HepG2 (cell line): ENCODE measurements around the gene MRPL54. TPM values are rescaled to one million over a fixed set of nuclear protein-coding genes. Genes with fewer than 3 reads are reported as not detected.

Source experiments
- ATAC-seq: fragments of 200-7000 bp; cut with Tn5 transposase; 3 replicates; pipeline ENCODE4 v1.9.1; 2020; ENCODE audit warnings: mild to moderate bottlenecking, moderate library complexity
- BruUV-seq: library from RNA; stranded (reverse); fragments of 400-500 nt; replicated peaks from 2 replicates; lab custom pipeline; 2021; lab: Mats Ljungman, UMichigan
- CTCF ChIA-PET: fragments of 300-600 bp; formaldehyde crosslinking; extraction: SDS; loops from one replicate; lab custom pipeline; 2021; ENCODE audit warnings: low total read pairs, inconsistent platforms, low intra/inter-chr PET ratio; lab: Yijun Ruan, JAX
- POLR2A ChIA-PET: fragments of 350-600 bp; sonication (Branson Sonifier 250); formaldehyde crosslinking; loops from one replicate; lab custom pipeline; 2020; ENCODE audit warnings: antibody characterized with exemption, inconsistent platforms; lab: Yijun Ruan, JAX
- DNase-seq: peaks from one replicate; pipeline ENCODE4 v3.0.0-alpha.2; 2015; ENCODE audit warnings: low spot score
- FAIRE-seq: peaks from 3 replicates; lab custom pipeline; 2011; peaks lifted over from hg19 to GRCh38; lab: Jason Lieb, UNC
- H2AFZ ChIP-seq: one replicate; pipeline ENCODE4 v1.6.1; 2011; ENCODE audit warnings: low read length, inconsistent platforms
- H3K27ac ChIP-seq: fragments of 300-600 bp; 3 replicates; pipeline ENCODE4 v1.8.0; 2011; ENCODE audit warnings: mixed run types, mild to moderate bottlenecking, mixed read lengths, low read length, inconsistent platforms; ENCODE audit not compliant: insufficient read depth; ENCODE audit errors: extremely low read length
- H3K27me3 ChIP-seq, 2 experiments: fragments of 200-600 bp in 1 of 2; 2 replicates in 1 of 2; 3 replicates in 1 of 2; pipeline versions ENCODE4 v1.6.0 to v1.8.0; 2011; ENCODE audit warnings: low read length in 2 of 2, mild to moderate bottlenecking in 2 of 2, moderate library complexity in 2 of 2, inconsistent platforms in 1 of 2; ENCODE audit not compliant: insufficient read depth in 2 of 2, control insufficient read depth in 1 of 2
- H3K36me3 ChIP-seq, 2 experiments: fragments of 200-600 bp in 1 of 2; replicated peaks in 1 of 2; 2 replicates in 1 of 2; 3 replicates in 1 of 2; pipeline versions ENCODE4 v1.5.1 to v1.8.0; 2011; ENCODE audit warnings: low read length in 2 of 2, inconsistent platforms in 1 of 2; ENCODE audit not compliant: insufficient read depth in 2 of 2, control insufficient read depth in 1 of 2
- H3K4me1 ChIP-seq: 2 replicates; pipeline ENCODE4 v1.5.1; 2012; ENCODE audit warnings: low read length, inconsistent platforms; ENCODE audit not compliant: insufficient read depth
- H3K4me2 ChIP-seq: 2 replicates; pipeline ENCODE4 v1.6.0; 2011; ENCODE audit warnings: low read depth, low read length, inconsistent platforms
- H3K4me3 ChIP-seq, 3 experiments: fragments of 200-600 bp in 1 of 3; sonication (generic), shearing (Covaris generic) in 1 of 3; replicated peaks in 1 of 3; 2 replicates each; pipeline ENCODE4 v1.5.1; 2011 to 2016; ENCODE audit warnings: low read length in 3 of 3, inconsistent platforms in 2 of 3, low read depth in 2 of 3, mild to moderate bottlenecking in 2 of 3, control low read depth in 1 of 3, mixed read lengths in 1 of 3; ENCODE audit not compliant: insufficient read depth in 1 of 3
- H3K79me2 ChIP-seq: one replicate; pipeline ENCODE4 v1.6.1; 2011; ENCODE audit warnings: low read length, inconsistent platforms; ENCODE audit not compliant: insufficient read depth
- H3K9ac ChIP-seq: 2 replicates; pipeline ENCODE4 v1.6.0; 2011; ENCODE audit warnings: mild to moderate bottlenecking, low read depth, low read length, inconsistent platforms; ENCODE audit not compliant: insufficient read depth
- H3K9me3 ChIP-seq: 2 replicates; pipeline ENCODE4 v1.5.1; 2012; ENCODE audit warnings: mild to moderate bottlenecking, low read length
- H4K20me1 ChIP-seq: 2 replicates; pipeline ENCODE4 v1.6.0; 2011; ENCODE audit warnings: inconsistent platforms, mild to moderate bottlenecking, low read length, moderate library complexity; ENCODE audit not compliant: insufficient read depth
- CAMTA2 ChIP-seq: sonication (generic); formaldehyde crosslinking; IDR thresholded peaks from 2 replicates; pipeline ENCODE4 v1.4.0; 2020; ENCODE audit warnings: mild to moderate bottlenecking, missing genetic modification reagents, borderline replicate concordance
- DRAP1 ChIP-seq: IDR thresholded peaks from 2 replicates; pipeline ENCODE4 v1.6.1; 2016; ENCODE audit warnings: missing genetic modification reagents, missing compliant biosample characterization
- ELF1 ChIP-seq: sonication (generic); formaldehyde crosslinking; IDR thresholded peaks from 2 replicates; pipeline ENCODE4 v1.4.0; 2020; ENCODE audit warnings: missing genetic modification reagents
- HMGXB4 ChIP-seq, 2 experiments: sonication (generic) in 1 of 2; formaldehyde crosslinking in 1 of 2; IDR thresholded peaks; 2 replicates each; pipeline versions ENCODE4 v1.4.0 to v1.6.1; 2018 to 2020; ENCODE audit warnings: missing genetic modification reagents in 2 of 2, borderline replicate concordance in 1 of 2, low read depth in 1 of 2, mild to moderate bottlenecking in 1 of 2, missing biosample characterization in 1 of 2
- IRF9 ChIP-seq: sonication (generic); formaldehyde crosslinking; IDR thresholded peaks from 2 replicates; pipeline ENCODE4 v1.8.0; 2022; ENCODE audit warnings: missing genetic modification reagents, mild to moderate bottlenecking, borderline replicate concordance
- MLX ChIP-seq: IDR thresholded peaks from 2 replicates; pipeline ENCODE4 v1.6.1; 2016
- NR3C1 ChIP-seq: sonication (generic); formaldehyde crosslinking; IDR thresholded peaks from 2 replicates; pipeline ENCODE4 v1.4.0; 2020; ENCODE audit warnings: missing genetic modification reagents
- PRPF4 ChIP-seq: fragments of 200-400 bp; formaldehyde crosslinking; IDR thresholded peaks from 2 replicates; pipeline ENCODE4 v1.6.1; 2016; ENCODE audit warnings: low read length, low read depth; ENCODE audit not compliant: poor library complexity, severe bottlenecking
- SALL1 ChIP-seq: sonication (generic); formaldehyde crosslinking; IDR thresholded peaks from 2 replicates; pipeline ENCODE4 v1.8.0; 2022; ENCODE audit warnings: mild to moderate bottlenecking, missing genetic modification reagents
- TCF12 ChIP-seq, 2 experiments: fragments of 450-650 bp in 1 of 2; sonication (generic) in 1 of 2; formaldehyde crosslinking in 1 of 2; IDR thresholded peaks; 2 replicates each; pipeline versions ENCODE4 v1.6.1 to v1.8.0; 2017 to 2022; ENCODE audit warnings: antibody characterized with exemption in 1 of 2, mild to moderate bottlenecking in 1 of 2, missing genetic modification reagents in 1 of 2, moderate library complexity in 1 of 2
- ZBTB34 ChIP-seq: sonication (generic); formaldehyde crosslinking; IDR thresholded peaks from 2 replicates; pipeline ENCODE4 v1.8.0; 2022; ENCODE audit warnings: mild to moderate bottlenecking, missing genetic modification reagents
- ZFP62 ChIP-seq: sonication (generic); formaldehyde crosslinking; IDR thresholded peaks from 2 replicates; pipeline ENCODE4 v1.4.0; 2020; ENCODE audit warnings: missing genetic modification reagents
- ZNF230 ChIP-seq: sonication (generic); formaldehyde crosslinking; IDR thresholded peaks from 2 replicates; pipeline ENCODE4 v1.4.0; 2020; ENCODE audit warnings: mild to moderate bottlenecking, missing genetic modification reagents
- ZNF234 ChIP-seq: sonication (generic); formaldehyde crosslinking; conservative IDR thresholded peaks from 2 replicates; pipeline ENCODE4 v1.5.1; 2020; ENCODE audit warnings: mild to moderate bottlenecking, missing genetic modification reagents
- ZNF343 ChIP-seq: sonication (generic); formaldehyde crosslinking; IDR thresholded peaks from 2 replicates; pipeline ENCODE4 v1.4.0; 2020; ENCODE audit warnings: mild to moderate bottlenecking, missing genetic modification reagents
- WGBS: methylation state at CpG from one replicate; pipeline ENCODE4 v1.1.6; 2017; ENCODE audit warnings: low lambda C conversion rate; 5-methylcytosine and 5-hydroxymethylcytosine counted together
- in situ Hi-C: cut with HindIII; loops from 2 replicates; pipeline ENCODE4 v1.10.0; 2017; ENCODE audit warnings: low pct_unique_long_range_greater_than_20kb; ENCODE audit not compliant: extremely low pct_ligation_motif_present
- intact Hi-C: fragments of 100-400 bp; cut with micrococcal nuclease; formaldehyde crosslinking; loops from one replicate; pipeline ENCODE4 v1.10.0; 2022; ENCODE audit not compliant: unreplicated experiment
- polyA plus RNA-seq, 8 experiments: library from polyadenylated mRNA; depleted of rRNA in 3 of 8; stranded (reverse) in 7 of 8; unstranded in 1 of 8; fragments of >200 nt; fragmentation: Illumina TruSeq in 4 of 8; extraction: Trizol in 4 of 8; gene quantifications; 2 replicates each; pipeline versions ENCODE4 v1.2.1 to v1.2.3, GENCODE V29; 2011 to 2016; ENCODE audit warnings: low read depth in 4 of 8, missing spikeins in 1 of 8, mixed read lengths in 1 of 8; ENCODE audit not compliant: insufficient read depth in 1 of 8
- total RNA-seq, 5 experiments: library from RNA; depleted of rRNA; stranded (reverse); fragments of >200 nt; fragmentation: Illumina TruSeq; extraction: Trizol; gene quantifications; 2 replicates each; pipeline ENCODE4 v1.2.3, GENCODE V29; 2016; ENCODE audit warnings: low read depth in 1 of 5

Gene MRPL54
- total and polyA plus RNA-seq, 2 of the 13 experiments (the other 11 are each of a cell fraction or from before 2014, with no cell fraction given), result 36.8 to 66.9 TPM

GRCh38 chr19:3740431-3740830, 22.1 kb upstream of the MRPL54 start:
- in situ Hi-C loops, result no loop called here
- H2AFZ ChIP-seq, result no peak overlapping the region
- no peak overlapping the region for H3K4me2 ChIP-seq
- 0 out of 5 replicates have a peak, but pooled peaks cover 0 to 3% of the 10 kb centered on the region in 2 experiments for H3K36me3 ChIP-seq
- BruUV-seq, result no TSS peak
- H3K9me3 ChIP-seq, result no peaks in the 10 kb centered on the region
- H3K4me1 ChIP-seq, result no peaks in the 10 kb centered on the region
- ChIA-PET POLR2A (no interaction called here), CTCF (no interaction called here)
- no peak for FAIRE-seq
- ATAC-seq, result no peak
- H3K27ac ChIP-seq, result no peak overlapping the region
- TF ChIP-seq IRF9, result no peak
- TF ChIP-seq ZNF343 (CRISPR knock-in tag), result no peak
- TF ChIP-seq NR3C1 (CRISPR knock-in tag), result no peak
- TF ChIP-seq ELF1, result no peak
- TF ChIP-seq ZFP62 (CRISPR knock-in tag), result no peak
- no peak for TF ChIP-seq ZNF230 (CRISPR knock-in tag)
- TF ChIP-seq MLX (CRISPR knock-in tag), result no peak
- no peak for TF ChIP-seq PRPF4
- no peak for TF ChIP-seq SALL1
- no peak for TF ChIP-seq DRAP1
- TF ChIP-seq ZBTB34, result no peak
- TF ChIP-seq HMGXB4 (CRISPR knock-in tag; IDR thresholded peaks at IDR 0.05; ENCODE audit: borderline replicate concordance in 1 of 2, low read depth in 1 of 2), result no peak
- no peak for TF ChIP-seq TCF12 (IDR thresholded peaks at IDR 0.05)
- TF ChIP-seq TCF12 (CRISPR knock-in tag; IDR thresholded peaks at IDR 0.05), result no peak
- TF ChIP-seq ZNF234, result no peak
- TF ChIP-seq CAMTA2, result no peak
- H3K27me3 ChIP-seq, result no peaks in the 10 kb centered on the region
- H3K79me2 ChIP-seq, result no peaks in the 10 kb centered on the region
- DNase-seq, result no peak
- WGBS, result 94% methylated on average over 24 of the region's 24 CpGs
- no peak overlapping the region for H3K9ac ChIP-seq
- intact Hi-C loops, result no loop called here
- no peaks in the 10 kb centered on the region for H4K20me1 ChIP-seq
- no peak overlapping the region for H3K4me3 ChIP-seq
